ENCODE measurements around the gene BANF2. TPM values are rescaled to one million over a fixed set of nuclear protein-coding genes. Genes with fewer than 3 reads are reported as not detected.

BANF2 gene
- total and polyA plus RNA-seq, 2 of the 13 experiments (the other 11 are each of a cell fraction or from before 2014, with no cell fraction given): 0.35 TPM; not detected in 1

DNA sequence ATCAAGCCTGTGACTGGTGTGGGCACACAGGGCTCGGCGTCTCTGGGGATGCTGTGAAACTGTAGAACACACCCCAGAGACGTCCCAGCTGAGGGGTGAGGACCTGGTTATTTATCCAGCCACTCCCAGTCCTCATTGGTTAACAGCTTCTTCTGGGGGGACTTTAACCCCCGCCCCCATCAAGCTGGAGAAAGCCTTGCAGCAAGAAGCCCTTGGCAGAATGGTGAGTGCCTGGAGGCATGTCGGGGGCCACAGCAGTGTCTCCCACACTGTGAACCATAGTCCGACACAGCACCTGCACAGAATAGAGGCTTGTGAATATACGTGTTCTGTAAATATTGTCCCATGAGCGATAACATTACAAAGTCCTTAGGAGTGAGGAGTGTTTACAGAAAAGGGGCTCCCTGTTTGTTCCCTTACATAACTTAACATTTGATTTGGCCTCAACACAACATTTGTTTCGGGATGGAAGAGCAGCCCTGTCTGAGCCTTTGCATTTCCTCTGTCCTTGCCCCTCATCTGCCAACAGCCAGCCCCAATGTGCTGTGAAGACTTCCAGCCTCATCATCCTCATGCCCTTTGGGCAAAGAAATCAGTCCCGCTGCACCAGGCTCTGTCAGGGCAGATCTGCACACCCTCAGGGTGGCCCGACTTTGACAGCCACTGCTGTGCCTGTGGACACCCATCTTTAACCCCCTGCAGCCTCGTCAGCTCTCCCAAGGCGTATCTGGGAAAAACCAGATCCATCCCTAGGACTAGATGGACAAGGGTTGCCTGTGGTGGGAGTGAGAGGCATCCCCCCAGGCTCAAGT is 15.5 kb upstream of the BANF2 start (continued):
- TF ChIP-seq ZNF841 (CRISPR knock-in tag; IDR thresholded peaks at IDR 0.05; ENCODE audit: borderline replicate concordance): no peak
- no peak for TF ChIP-seq ZNF3 (CRISPR knock-in tag; IDR thresholded peaks at IDR 0.05)
- TF ChIP-seq, protein P1, sequence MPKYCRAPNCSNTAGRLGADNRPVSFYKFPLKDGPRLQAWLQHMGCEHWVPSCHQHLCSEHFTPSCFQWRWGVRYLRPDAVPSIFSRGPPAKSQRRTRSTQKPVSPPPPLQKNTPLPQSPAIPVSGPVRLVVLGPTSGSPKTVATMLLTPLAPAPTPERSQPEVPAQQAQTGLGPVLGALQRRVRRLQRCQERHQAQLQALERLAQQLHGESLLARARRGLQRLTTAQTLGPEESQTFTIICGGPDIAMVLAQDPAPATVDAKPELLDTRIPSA (CRISPR knock-in tag; IDR thresholded peaks at IDR 0.05; ENCODE audit: borderline replicate concordance): no peak
- TF ChIP-seq TEAD3 (CRISPR knock-in tag; optimal IDR thresholded peaks at IDR 0.05; ENCODE audit: borderline replicate concordance): peak; percentile 94
- TF ChIP-seq, protein P2, sequence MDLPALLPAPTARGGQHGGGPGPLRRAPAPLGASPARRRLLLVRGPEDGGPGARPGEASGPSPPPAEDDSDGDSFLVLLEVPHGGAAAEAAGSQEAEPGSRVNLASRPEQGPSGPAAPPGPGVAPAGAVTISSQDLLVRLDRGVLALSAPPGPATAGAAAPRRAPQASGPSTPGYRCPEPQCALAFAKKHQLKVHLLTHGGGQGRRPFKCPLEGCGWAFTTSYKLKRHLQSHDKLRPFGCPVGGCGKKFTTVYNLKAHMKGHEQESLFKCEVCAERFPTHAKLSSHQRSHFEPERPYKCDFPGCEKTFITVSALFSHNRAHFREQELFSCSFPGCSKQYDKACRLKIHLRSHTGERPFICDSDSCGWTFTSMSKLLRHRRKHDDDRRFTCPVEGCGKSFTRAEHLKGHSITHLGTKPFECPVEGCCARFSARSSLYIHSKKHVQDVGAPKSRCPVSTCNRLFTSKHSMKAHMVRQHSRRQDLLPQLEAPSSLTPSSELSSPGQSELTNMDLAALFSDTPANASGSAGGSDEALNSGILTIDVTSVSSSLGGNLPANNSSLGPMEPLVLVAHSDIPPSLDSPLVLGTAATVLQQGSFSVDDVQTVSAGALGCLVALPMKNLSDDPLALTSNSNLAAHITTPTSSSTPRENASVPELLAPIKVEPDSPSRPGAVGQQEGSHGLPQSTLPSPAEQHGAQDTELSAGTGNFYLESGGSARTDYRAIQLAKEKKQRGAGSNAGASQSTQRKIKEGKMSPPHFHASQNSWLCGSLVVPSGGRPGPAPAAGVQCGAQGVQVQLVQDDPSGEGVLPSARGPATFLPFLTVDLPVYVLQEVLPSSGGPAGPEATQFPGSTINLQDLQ (CRISPR knock-in tag; IDR thresholded peaks at IDR 0.05): peak; percentile 66; the same call in 1 of the 2 replicates
- peak; percentile 95 for TF ChIP-seq NFKBIZ (CRISPR knock-in tag; IDR thresholded peaks at IDR 0.05)
- peak; percentile 97 for TF ChIP-seq KLF6 (CRISPR knock-in tag; IDR thresholded peaks at IDR 0.05)
- no peak for TF ChIP-seq ZKSCAN1 (IDR thresholded peaks at IDR 0.05; ENCODE audit: low read length)
- TF ChIP-seq GATAD2A (CRISPR knock-in tag; IDR thresholded peaks at IDR 0.05): peak; percentile 98
- TF ChIP-seq EEA1 (CRISPR knock-in tag; IDR thresholded peaks at IDR 0.05; ENCODE audit: borderline replicate concordance): no peak
- TF ChIP-seq SCMH1 (CRISPR knock-in tag; IDR thresholded peaks at IDR 0.05; ENCODE audit: borderline replicate concordance): no peak
- TF ChIP-seq ZNF256 (CRISPR knock-in tag; conservative IDR thresholded peaks at IDR 0.05): peak; percentile 77; the same call in 1 of the 2 replicates
- no peak; the same call in 1 of the 2 replicates for TF ChIP-seq ZBTB42 (CRISPR knock-in tag; IDR thresholded peaks at IDR 0.05)
- peak in 1 of 2 experiments; percentile 98; a peak in 2 of 4 replicates for TF ChIP-seq KLF16 (CRISPR knock-in tag; IDR thresholded peaks at IDR 0.05)
- TF ChIP-seq, protein P3, sequence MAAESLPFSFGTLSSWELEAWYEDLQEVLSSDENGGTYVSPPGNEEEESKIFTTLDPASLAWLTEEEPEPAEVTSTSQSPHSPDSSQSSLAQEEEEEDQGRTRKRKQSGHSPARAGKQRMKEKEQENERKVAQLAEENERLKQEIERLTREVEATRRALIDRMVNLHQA (CRISPR knock-in tag; IDR thresholded peaks at IDR 0.05): 0 out of 2 replicates have a peak, but pooled peaks have one; percentile 80
- TF ChIP-seq CBX5 (CRISPR knock-in tag; IDR thresholded peaks at IDR 0.05; ENCODE audit: borderline replicate concordance): peak; percentile 96; the same call in 1 of the 2 replicates
- peak; percentile 96 for TF ChIP-seq ZKSCAN8 (CRISPR knock-in tag; IDR thresholded peaks at IDR 0.05; ENCODE audit: borderline replicate concordance)
- TF ChIP-seq, protein P4, sequence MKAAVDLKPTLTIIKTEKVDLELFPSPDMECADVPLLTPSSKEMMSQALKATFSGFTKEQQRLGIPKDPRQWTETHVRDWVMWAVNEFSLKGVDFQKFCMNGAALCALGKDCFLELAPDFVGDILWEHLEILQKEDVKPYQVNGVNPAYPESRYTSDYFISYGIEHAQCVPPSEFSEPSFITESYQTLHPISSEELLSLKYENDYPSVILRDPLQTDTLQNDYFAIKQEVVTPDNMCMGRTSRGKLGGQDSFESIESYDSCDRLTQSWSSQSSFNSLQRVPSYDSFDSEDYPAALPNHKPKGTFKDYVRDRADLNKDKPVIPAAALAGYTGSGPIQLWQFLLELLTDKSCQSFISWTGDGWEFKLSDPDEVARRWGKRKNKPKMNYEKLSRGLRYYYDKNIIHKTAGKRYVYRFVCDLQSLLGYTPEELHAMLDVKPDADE (CRISPR knock-in tag; IDR thresholded peaks at IDR 0.05): no peak
- TF ChIP-seq ZNF367 (CRISPR knock-in tag; IDR thresholded peaks at IDR 0.05; ENCODE audit: borderline replicate concordance): no peak
- peak; percentile 96 for TF ChIP-seq PITX1 (CRISPR knock-in tag; IDR thresholded peaks at IDR 0.05)
- TF ChIP-seq, protein P5, sequence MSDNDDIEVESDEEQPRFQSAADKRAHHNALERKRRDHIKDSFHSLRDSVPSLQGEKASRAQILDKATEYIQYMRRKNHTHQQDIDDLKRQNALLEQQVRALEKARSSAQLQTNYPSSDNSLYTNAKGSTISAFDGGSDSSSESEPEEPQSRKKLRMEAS (IDR thresholded peaks at IDR 0.05): peak; percentile 74
- TF ChIP-seq, protein P6, sequence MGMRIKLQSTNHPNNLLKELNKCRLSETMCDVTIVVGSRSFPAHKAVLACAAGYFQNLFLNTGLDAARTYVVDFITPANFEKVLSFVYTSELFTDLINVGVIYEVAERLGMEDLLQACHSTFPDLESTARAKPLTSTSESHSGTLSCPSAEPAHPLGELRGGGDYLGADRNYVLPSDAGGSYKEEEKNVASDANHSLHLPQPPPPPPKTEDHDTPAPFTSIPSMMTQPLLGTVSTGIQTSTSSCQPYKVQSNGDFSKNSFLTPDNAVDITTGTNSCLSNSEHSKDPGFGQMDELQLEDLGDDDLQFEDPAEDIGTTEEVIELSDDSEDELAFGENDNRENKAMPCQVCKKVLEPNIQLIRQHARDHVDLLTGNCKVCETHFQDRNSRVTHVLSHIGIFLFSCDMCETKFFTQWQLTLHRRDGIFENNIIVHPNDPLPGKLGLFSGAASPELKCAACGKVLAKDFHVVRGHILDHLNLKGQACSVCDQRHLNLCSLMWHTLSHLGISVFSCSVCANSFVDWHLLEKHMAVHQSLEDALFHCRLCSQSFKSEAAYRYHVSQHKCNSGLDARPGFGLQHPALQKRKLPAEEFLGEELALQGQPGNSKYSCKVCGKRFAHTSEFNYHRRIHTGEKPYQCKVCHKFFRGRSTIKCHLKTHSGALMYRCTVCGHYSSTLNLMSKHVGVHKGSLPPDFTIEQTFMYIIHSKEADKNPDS (CRISPR knock-in tag; IDR thresholded peaks at IDR 0.05): peak; percentile 62; the same call in 1 of the 2 replicates
- no peak for TF ChIP-seq ZSCAN20 (CRISPR knock-in tag; IDR thresholded peaks at IDR 0.05; ENCODE audit: borderline replicate concordance)

All from HepG2 (cell line).